K562 (cell line): ENCODE data around the gene KIFC3. TPM values are rescaled to one million over a fixed set of nuclear protein-coding genes. Genes with fewer than 3 reads are reported as not detected.

Experiments used
- ATAC-seq: fragments of 200-7000 bp; cut with Tn5 transposase; 3 replicates; pipeline ENCODE4 v1.9.1; 2020; ENCODE audit warnings: moderate library complexity
- BruUV-seq: library from RNA; stranded (reverse); fragments of 400-500 nt; replicated peaks from 2 replicates; lab custom pipeline; 2021; lab: Mats Ljungman, UMichigan
- CTCF ChIA-PET: fragments of 300-600 bp; formaldehyde crosslinking; extraction: SDS; loops from one replicate; lab custom pipeline; 2021; ENCODE audit warnings: low intra/inter-chr PET ratio; lab: Yijun Ruan, JAX
- POLR2A ChIA-PET: fragments of 300-600, 350-650 bp; sonication (Branson Sonifier 250); formaldehyde crosslinking; extraction: SDS; loops from one replicate; lab custom pipeline; 2021; ENCODE audit warnings: antibody characterized with exemption, inconsistent platforms; lab: Yijun Ruan, JAX
- DNase-seq, 4 experiments: peaks; one replicate each; pipeline versions ENCODE4 v3.0.0 to v3.0.0-alpha.2; 2011 to 2018; ENCODE audit warnings: low spot score in 3 of 4, mixed read lengths in 3 of 4; ENCODE audit errors: extremely low read depth in 1 of 4
- FAIRE-seq: peaks from 2 replicates; lab custom pipeline; 2011; peaks lifted over from hg19 to GRCh38; lab: Jason Lieb, UNC
- H2AFZ ChIP-seq: 2 replicates; pipeline ENCODE4 v1.6.0; 2011; ENCODE audit warnings: low read depth, low read length, control low read depth, inconsistent platforms
- H3K27ac ChIP-seq: fragments of 200-600 bp; 3 replicates; pipeline ENCODE4 v1.8.0; 2011; ENCODE audit warnings: low read depth, mild to moderate bottlenecking, control low read depth, inconsistent platforms, low read length, moderate library complexity, mixed read lengths; ENCODE audit errors: extremely low read depth
- H3K27me3 ChIP-seq, 2 experiments: fragments of 300-600 bp in 1 of 2; 2 replicates in 1 of 2; 3 replicates in 1 of 2; pipeline versions ENCODE4 v1.6.0 to v1.8.0; 2011; ENCODE audit warnings: inconsistent platforms in 2 of 2, low read length in 2 of 2, mild to moderate bottlenecking in 1 of 2, mixed read lengths in 1 of 2, moderate library complexity in 1 of 2; ENCODE audit not compliant: control insufficient read depth in 2 of 2, insufficient read depth in 2 of 2
- H3K36me3 ChIP-seq: fragments of 300-600 bp; 3 replicates; pipeline ENCODE4 v1.8.0; 2011; ENCODE audit warnings: mild to moderate bottlenecking, low read length, inconsistent platforms; ENCODE audit not compliant: control insufficient read depth, insufficient read depth
- H3K4me1 ChIP-seq, 2 experiments: fragments of 200-600 bp in 1 of 2; replicated peaks in 1 of 2; 2 replicates in 1 of 2; 3 replicates in 1 of 2; pipeline versions ENCODE4 v1.5.1 to v1.8.0; 2011; ENCODE audit warnings: inconsistent platforms in 2 of 2, low read length in 2 of 2, mild to moderate bottlenecking in 1 of 2, mixed read lengths in 1 of 2, moderate library complexity in 1 of 2; ENCODE audit not compliant: control insufficient read depth in 2 of 2, insufficient read depth in 2 of 2
- H3K4me2 ChIP-seq: 2 replicates; pipeline ENCODE4 v1.6.1; 2011; ENCODE audit warnings: low read length, control low read depth, inconsistent platforms, mixed read lengths; ENCODE audit not compliant: insufficient read depth
- H3K4me3 ChIP-seq: fragments of 200-600 bp; sonication (generic), shearing (Covaris generic); 2 replicates; pipeline ENCODE4 v1.5.1; 2016; ENCODE audit warnings: control low read depth, inconsistent platforms
- H3K79me2 ChIP-seq: fragments of 200-600 bp; 3 replicates; pipeline ENCODE4 v1.8.0; 2011; ENCODE audit warnings: low read length, inconsistent platforms; ENCODE audit not compliant: control insufficient read depth, insufficient read depth
- H3K9ac ChIP-seq, 2 experiments: 2 replicates each; pipeline versions ENCODE4 v1.6.0 to v1.6.1; 2011; ENCODE audit warnings: low read depth in 2 of 2, low read length in 2 of 2, control low read depth in 1 of 2, inconsistent platforms in 1 of 2, mild to moderate bottlenecking in 1 of 2, mixed read lengths in 1 of 2; ENCODE audit not compliant: insufficient read depth in 1 of 2
- H3K9me1 ChIP-seq: one replicate; pipeline ENCODE4 v1.6.0; 2011; ENCODE audit warnings: inconsistent platforms, mild to moderate bottlenecking, low read length, moderate library complexity; ENCODE audit not compliant: control insufficient read depth, insufficient read depth
- H3K9me3 ChIP-seq: replicated peaks from 2 replicates; pipeline ENCODE4 v1.5.1; 2011; ENCODE audit warnings: low read depth, low read length, inconsistent platforms; ENCODE audit not compliant: control insufficient read depth, insufficient read depth
- H4K20me1 ChIP-seq: replicated peaks from 2 replicates; pipeline ENCODE4 v1.6.1; 2011; ENCODE audit warnings: low read length, inconsistent platforms, mixed read lengths; ENCODE audit not compliant: control insufficient read depth, insufficient read depth
- ADNP ChIP-seq: fragments of 200-800 bp; sonication (Bioruptor generic); IDR thresholded peaks from 2 replicates; pipeline ENCODE4 v1.6.1; 2016; ENCODE audit warnings: missing genetic modification characterization, missing compliant biosample characterization
- ARID1B ChIP-seq: fragments of 450-650 bp; IDR thresholded peaks from 2 replicates; pipeline ENCODE4 v1.6.1; 2016; ENCODE audit warnings: antibody characterized with exemption, mild to moderate bottlenecking, inconsistent platforms
- ESRRB ChIP-seq: fragments of 250-450 bp; sonication (Bioruptor Pico); IDR thresholded peaks from 2 replicates; pipeline ENCODE4 v1.5.0; 2020; ENCODE audit warnings: mild to moderate bottlenecking, moderate library complexity, borderline replicate concordance
- FOXA1 ChIP-seq: fragments of 450-650 bp; IDR thresholded peaks from 2 replicates; pipeline ENCODE4 v1.6.1; 2016; ENCODE audit warnings: mild to moderate bottlenecking, borderline replicate concordance
- NR4A1 ChIP-seq, 2 experiments: fragments of 250-450 bp in 1 of 2; fragments of 450-650 bp in 1 of 2; sonication (Bioruptor Pico) in 1 of 2; IDR thresholded peaks; 2 replicates each; pipeline versions ENCODE4 v1.4.0 to v1.6.1; 2016 to 2020; ENCODE audit warnings: mild to moderate bottlenecking in 2 of 2, missing compliant biosample characterization in 1 of 2, missing genetic modification characterization in 1 of 2, moderate library complexity in 1 of 2
- PHB ChIP-seq: fragments of 250-450 bp; sonication (Bioruptor Pico); IDR thresholded peaks from 2 replicates; pipeline ENCODE4 v1.5.0; 2021
- POLR2B ChIP-seq: fragments of 450-650 bp; IDR thresholded peaks from 2 replicates; pipeline ENCODE4 v1.6.1; 2018; ENCODE audit warnings: low read depth; ENCODE audit not compliant: partially characterized antibody
- SIN3A ChIP-seq, 2 experiments: fragments of 150-350 bp in 1 of 2; IDR thresholded peaks; 2 replicates each; pipeline ENCODE4 v1.6.1; 2011 to 2016; ENCODE audit warnings: borderline replicate concordance in 2 of 2, low read depth in 2 of 2, low read length in 2 of 2, mild to moderate bottlenecking in 2 of 2, moderate library complexity in 2 of 2; ENCODE audit not compliant: control insufficient read depth in 1 of 2
- ZBTB40 ChIP-seq, 2 experiments: fragments of 450-650 bp in 1 of 2; sonication (generic) in 1 of 2; formaldehyde crosslinking in 1 of 2; IDR thresholded peaks; 2 replicates each; pipeline versions ENCODE4 v1.7.1 to v1.9.0; 2016 to 2022; ENCODE audit warnings: inconsistent platforms in 1 of 2, mild to moderate bottlenecking in 1 of 2, missing genetic modification reagents in 1 of 2
- ZNF324 ChIP-seq: fragments of 250-450 bp; sonication (Bioruptor Pico); IDR thresholded peaks from 2 replicates; pipeline ENCODE4 v1.4.0; 2020; ENCODE audit warnings: mild to moderate bottlenecking
- ZNF778 ChIP-seq: fragments of 450-650 bp; formaldehyde crosslinking; IDR thresholded peaks from 2 replicates; pipeline ENCODE4 v1.4.0; 2020; ENCODE audit warnings: mild to moderate bottlenecking, moderate library complexity
- WGBS: fragments of 100-300 bp; shearing (Covaris generic); methylation state at CpG from one replicate; pipeline ENCODE4 v1.1.6; 2016; ENCODE audit warnings: low coverage, mixed read lengths; ENCODE audit not compliant: insufficient coverage; ENCODE audit errors: missing lambda C conversion rate; 5-methylcytosine and 5-hydroxymethylcytosine counted together
- in situ Hi-C: fragments of 300-500 bp; cut with MboI; formaldehyde crosslinking; loops from 4 replicates; pipeline ENCODE4 v1.15.0; 2018; ENCODE audit warnings: inconsistent platforms, mixed read lengths
- intact Hi-C: fragments of 100-400 bp; cut with micrococcal nuclease; formaldehyde crosslinking; loops from 2 replicates; pipeline ENCODE4 v1.14.2; 2022
- polyA plus RNA-seq, 8 experiments: library from polyadenylated mRNA; depleted of rRNA in 4 of 8; stranded (reverse) in 5 of 8; unstranded in 3 of 8; fragments of >200 nt; fragmentation: Nextera tagmentation in 2 of 8; fragmentation: Illumina TruSeq in 1 of 8; extraction: Ambion mirVana in 2 of 8; extraction: Trizol in 1 of 8; gene quantifications; 2 replicates each; pipeline versions ENCODE4 v1.2.1 to v1.2.3, GENCODE V29; 2011 to 2014; ENCODE audit warnings: inconsistent platforms in 1 of 8, missing spikeins in 1 of 8
- total RNA-seq, 7 experiments: library from RNA; depleted of rRNA in 6 of 7; stranded (reverse); fragments of >200 nt in 6 of 7; fragmentation: Illumina TruSeq in 2 of 7; extraction: Trizol in 2 of 7; gene quantifications; 2 replicates each; pipeline versions ENCODE4 v1.2.1 to v1.2.3, GENCODE V29; 2011 to 2021; ENCODE audit warnings: low replicate concordance in 1 of 7
- TF ChIP-seq, protein P1 (sequence below): fragments of 450-650 bp; formaldehyde crosslinking; IDR thresholded peaks from 2 replicates; pipeline ENCODE4 v1.4.0; 2020; ENCODE audit warnings: mild to moderate bottlenecking, moderate library complexity

The KIFC3 gene
- total and polyA plus RNA-seq, 9 of the 15 experiments (the other 6 are each of a cell fraction or from before 2014, with no cell fraction given): 0.23 to 105 (median 26.2) TPM

DNA sequence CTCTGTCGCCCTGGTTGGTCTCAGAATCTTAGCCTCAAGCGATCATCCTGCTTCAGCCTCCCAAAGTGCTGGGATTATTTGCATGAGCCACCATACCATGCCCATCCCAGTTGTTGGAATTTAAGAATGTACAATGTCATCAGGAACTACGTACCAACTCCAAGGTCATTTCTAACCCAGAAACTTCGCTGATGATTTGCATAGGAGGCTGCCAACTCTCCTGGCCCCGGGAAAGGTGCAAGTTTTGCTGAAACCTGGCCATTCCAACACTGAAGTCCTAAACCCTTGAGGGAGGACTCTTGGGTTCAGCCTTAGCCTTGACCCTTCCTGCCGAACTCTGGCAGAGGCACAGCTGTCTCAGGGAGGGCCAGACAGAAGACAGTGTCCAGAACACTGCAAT lies 2.9 kb upstream of the KIFC3 start:
- in situ Hi-C loops (no loop called here), intact Hi-C loops (no loop called here)
- Histone ChIP-seq H3K27ac (no peak overlapping the region), H2AFZ (no peak overlapping the region), H3K4me2 (no peak overlapping the region), H3K36me3 (no peaks in the 10 kb centered on the region), H3K9me3 (no peaks in the 10 kb centered on the region), H3K4me3 (no peak overlapping the region), H3K27me3 (no peaks in the 10 kb centered on the region), H4K20me1 (peaks cover 3% of the 10 kb centered on the region; the same call in 1 of the 2 replicates), H3K9ac (no peak overlapping the region), H3K9me1 (no peaks in the 10 kb centered on the region), H3K79me2 (peaks cover 19% of the 10 kb centered on the region), H3K4me1 (peaks cover 40 to 55% of the 10 kb centered on the region in 2 experiments)
- no peak for FAIRE-seq
- no peak for DNase-seq
- no peak for ATAC-seq
- no TSS peak for BruUV-seq
- ChIA-PET CTCF (no interaction called here), POLR2A (no interaction called here)
- whole genome bisulfite sequencing: 76% methylated on average over 6 of the region's 6 CpGs
- TF ChIP-seq ZBTB40 (IDR thresholded peaks at IDR 0.05) (no peak), ZBTB40 (CRISPR knock-in tag; IDR thresholded peaks at IDR 0.05) (no peak), PHB (CRISPR knock-in tag) (no peak), NR4A1 (CRISPR knock-in tag; IDR thresholded peaks at IDR 0.05) (no peak), NR4A1 (tag; IDR thresholded peaks at IDR 0.05) (no peak), ARID1B (no peak), ESRRB (CRISPR knock-in tag) (no peak), ADNP (tag) (no peak), ZNF324 (CRISPR knock-in tag) (no peak), SIN3A (IDR thresholded peaks at IDR 0.05; ENCODE audit: borderline replicate concordance in 2 of 2, control insufficient read depth in 1 of 2, low read depth in 2 of 2, low read length in 2 of 2) (no peak), ZNF778 (CRISPR knock-in tag) (no peak), POLR2B (no peak), FOXA1 (no peak)
- TF ChIP-seq, protein P1, sequence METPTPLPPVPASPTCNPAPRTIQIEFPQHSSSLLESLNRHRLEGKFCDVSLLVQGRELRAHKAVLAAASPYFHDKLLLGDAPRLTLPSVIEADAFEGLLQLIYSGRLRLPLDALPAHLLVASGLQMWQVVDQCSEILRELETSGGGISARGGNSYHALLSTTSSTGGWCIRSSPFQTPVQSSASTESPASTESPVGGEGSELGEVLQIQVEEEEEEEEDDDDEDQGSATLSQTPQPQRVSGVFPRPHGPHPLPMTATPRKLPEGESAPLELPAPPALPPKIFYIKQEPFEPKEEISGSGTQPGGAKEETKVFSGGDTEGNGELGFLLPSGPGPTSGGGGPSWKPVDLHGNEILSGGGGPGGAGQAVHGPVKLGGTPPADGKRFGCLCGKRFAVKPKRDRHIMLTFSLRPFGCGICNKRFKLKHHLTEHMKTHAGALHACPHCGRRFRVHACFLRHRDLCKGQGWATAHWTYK (CRISPR knock-in tag): no peak
